Non-pigmented ciliary epithelial cell (primary cell): ENCODE results near the gene KIRREL3.

Source experiments
- DNase-seq: peaks from one replicate; pipeline ENCODE4 v3.0.0-alpha.2; 2010; ENCODE audit warnings: low read depth

The KIRREL3 gene

DNA sequence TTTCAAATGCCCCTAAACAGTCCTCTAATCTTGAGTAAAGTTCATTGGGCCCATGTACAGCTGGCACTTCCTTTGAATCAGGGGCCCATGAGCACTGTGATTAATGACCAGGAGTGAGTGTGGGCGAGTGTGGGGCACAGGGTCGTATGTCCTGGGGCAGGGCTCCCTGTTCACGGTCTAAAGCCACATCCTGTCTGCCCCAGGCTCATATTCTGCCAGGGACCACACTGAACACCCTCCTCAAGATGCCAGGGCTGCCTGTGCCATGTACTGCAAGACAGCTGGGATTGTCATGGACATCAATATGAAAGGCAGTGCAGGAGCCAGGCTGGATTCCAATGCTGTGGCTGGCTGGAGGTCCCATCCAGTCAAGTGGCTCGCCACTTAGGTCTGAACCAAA is 130.5 kb downstream of the KIRREL3 start:
- no peak for DNase-seq

DNA sequence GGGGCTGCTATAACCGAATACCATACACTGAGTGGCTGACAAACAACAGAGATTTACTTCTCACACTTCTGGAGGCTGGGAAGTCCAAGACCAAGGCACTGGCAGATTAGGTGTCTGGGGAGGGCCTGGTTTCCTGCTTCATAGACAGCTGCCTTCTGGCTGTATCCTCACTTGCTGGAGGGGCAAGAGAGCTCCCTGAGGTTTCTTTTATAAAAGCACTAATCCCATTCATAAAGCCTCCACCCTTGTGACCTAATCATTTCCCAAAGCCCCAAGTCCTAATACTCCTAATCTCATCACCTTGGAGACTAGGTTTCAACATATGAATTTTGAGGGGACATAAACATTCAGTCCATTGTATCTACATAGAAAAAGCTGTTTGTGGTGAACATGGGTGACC is 131.8 kb downstream of the KIRREL3 start:
- no peak for DNase-seq

DNA sequence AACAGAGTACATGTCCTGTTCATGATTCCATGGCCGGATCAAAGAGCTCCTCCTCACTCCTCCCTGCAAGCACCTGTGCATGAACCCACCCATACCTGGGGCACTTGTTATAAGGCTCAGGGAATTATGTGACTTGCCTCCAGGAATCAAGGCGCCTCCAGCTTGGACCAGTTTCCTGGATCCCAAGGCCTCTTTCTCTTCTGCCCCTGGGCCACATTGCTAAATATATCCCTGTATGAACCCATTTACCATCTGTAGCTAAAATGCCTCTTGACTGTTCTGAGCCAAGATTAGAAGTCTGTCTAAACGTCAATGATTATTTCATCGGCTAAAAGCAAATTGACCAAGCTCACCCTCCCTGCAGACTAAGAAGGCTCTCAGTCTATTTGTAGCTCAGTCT is 135.6 kb downstream of the KIRREL3 start:
- DNase-seq: no peak

DNA sequence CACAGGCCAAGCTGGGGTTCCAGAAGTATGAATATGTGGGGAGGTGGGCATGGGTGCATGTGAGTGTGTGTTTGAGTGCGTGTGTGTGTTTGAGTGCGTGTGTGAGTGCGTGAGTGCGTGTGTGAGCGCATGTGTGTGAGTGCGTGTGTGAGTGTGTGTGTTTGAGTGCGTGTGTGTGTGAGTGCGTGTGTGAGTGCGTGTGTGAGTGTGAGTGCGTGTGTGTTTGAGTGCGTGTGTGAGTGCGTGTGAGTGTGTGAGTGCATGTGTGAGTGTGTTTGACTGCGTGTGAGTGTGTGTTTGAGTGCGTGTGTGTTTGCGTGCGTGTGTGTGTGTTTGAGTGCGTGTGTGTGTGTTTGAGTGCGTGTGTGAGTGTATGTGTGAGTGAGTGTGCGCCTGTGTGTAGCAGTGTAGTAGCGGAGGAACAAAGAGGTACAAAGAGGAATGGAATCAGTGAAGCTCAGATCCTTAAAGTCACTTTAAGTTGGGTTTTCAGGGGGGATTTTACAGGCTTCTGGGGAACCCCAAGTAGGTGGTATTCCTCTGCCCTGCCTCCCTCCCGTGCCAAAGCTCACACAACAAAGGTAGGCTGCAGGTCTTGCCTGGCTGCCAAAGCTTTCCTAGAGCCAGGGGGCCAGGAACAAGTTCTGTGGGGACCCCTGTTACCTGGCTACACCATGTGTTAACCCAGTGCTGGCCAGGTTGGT is 137.1 kb downstream of the KIRREL3 start:
- no peak for DNase-seq

DNA sequence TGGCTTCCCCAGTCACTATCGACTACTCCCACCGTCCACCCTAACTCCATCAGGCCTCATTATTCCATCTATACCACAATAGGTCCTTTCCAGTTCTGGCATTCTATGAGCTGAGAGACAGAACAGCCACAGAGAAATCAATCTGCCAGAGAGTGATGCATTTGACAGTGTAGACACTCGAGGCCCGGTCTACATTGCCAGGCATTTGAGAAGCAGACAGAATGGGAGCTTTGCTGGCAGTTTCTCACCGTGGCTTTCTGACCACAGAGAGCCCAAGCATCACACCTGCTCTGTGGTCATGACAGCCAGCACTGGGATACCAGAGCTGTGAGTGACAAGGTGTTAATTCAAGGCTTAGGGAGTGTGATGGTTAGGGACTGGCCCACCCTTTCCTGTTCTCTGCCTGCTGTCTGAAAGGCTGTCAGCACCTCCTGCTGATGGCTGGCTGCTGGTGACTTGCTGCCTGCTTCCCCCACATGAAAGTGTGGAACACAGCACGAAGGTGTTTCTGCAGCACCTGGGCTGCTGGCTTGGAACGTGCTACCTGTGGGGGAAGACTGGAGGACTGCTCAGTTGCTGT is 137.8 kb downstream of the KIRREL3 start:
- DNase-seq: no peak

DNA sequence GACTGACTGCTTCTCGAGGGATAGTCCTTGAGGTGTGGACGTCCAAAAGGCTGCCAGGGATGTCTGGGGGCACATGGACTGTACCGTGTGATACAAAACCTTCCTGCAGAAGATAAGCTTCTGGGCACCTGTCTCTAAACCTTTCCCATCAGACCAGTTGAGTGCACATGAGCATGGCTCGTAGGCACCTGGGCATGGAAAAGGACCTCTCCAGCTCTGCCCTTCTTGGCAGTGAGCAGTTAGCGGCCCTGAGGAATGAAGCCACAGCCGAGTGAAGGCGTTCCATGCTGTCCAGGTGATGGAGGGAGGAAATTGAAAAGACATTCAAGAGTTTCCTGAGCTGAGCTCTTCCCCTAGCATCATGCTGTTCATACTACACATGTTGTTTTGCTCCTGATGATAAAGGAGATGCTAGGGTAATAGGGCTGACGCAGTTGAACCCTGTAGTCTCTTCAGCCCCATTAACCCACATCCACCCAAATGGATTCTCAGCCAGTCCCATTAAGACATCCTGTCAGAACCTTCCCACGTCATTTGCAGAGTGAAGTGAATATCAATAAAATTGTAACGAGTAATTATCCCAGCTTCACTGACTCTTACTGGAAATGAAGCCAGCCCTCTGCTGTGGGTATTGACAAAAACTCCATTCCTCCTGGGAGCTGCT is 138.6 kb downstream of the KIRREL3 start:
- DNase-seq: no peak

DNA sequence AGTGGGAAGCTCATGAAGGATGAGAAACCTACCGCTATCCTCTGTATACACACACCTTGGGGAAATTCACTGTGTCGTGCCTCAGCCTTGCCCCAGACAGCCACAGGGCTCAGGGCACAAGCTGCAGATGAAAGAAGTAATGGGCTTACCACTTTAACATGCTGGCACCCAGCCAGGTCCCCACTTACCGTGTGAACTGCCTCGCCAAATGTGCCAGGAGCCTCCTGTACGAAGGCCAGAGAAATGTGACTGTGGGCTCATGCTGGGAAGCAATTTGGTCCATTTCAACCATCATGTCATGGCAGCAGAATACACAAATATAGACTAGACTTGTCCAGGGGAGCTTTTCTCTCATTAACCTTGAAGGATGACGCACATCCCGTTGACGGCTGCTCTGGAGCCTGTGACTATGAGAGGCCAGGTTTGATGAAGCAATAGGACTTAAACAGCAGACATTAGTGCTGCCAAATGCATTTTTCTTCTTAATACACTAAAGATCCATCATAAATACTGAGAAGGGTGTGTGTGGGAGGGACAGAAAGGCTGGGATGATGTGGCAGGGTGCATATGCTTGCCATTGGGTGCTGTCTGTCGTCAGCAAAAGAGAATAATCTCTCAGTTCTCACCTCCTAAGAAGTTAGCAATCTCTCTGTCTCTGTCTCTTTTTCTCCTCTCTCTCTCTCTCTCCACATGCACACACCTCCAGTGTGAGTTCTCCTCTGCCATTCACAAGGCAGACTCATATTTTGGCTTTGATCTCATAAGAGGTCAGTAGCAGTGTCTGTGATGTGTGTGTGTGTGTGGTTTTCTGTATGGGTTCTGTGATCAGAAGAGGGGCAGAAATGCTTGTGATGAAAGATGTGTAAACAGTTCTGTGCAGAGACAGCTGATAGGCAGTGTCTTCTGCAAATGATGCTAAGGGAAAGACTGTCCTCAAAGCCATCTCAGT is 142.4 kb downstream of the KIRREL3 start:
- no peak for DNase-seq

DNA sequence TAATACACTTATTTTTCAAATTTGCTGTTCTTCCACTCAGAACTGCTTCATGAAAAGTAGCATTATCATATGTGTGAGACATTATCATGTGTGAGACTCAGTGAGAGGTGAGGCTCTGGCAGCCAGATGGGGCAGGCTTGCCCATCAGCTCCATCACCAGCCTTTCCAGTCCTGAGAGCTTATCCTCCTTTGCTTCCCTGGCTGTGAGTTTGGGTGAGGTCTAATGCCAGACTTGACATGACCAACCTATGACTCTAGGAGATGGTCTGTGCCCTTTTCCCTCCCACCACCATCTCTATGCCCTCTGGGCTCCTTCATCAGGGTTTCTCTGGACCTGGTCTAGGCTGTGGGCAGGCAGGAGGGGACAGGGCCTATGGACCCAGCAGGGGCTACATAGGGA is 145.0 kb downstream of the KIRREL3 start:
- DNase-seq: no peak

DNA sequence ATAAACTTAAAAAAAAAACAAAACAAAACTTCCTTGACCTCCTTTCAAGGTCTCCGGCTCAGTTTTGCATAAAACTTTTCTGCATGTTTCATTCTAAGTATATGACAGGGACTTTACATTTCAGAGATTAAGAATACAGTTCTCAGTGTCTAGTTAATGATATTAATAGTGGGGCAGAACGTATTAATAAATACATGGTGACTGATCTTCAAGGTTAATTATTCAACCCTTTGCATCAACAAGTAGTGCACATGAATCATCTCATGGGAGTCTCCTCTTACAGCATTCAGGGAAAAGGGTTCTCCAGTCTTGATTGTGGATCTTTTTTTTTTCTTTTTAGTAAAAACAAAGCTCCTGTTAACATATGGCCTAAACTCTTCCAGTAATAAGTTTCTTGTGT is 146.8 kb downstream of the KIRREL3 start:
- DNase-seq: no peak

DNA sequence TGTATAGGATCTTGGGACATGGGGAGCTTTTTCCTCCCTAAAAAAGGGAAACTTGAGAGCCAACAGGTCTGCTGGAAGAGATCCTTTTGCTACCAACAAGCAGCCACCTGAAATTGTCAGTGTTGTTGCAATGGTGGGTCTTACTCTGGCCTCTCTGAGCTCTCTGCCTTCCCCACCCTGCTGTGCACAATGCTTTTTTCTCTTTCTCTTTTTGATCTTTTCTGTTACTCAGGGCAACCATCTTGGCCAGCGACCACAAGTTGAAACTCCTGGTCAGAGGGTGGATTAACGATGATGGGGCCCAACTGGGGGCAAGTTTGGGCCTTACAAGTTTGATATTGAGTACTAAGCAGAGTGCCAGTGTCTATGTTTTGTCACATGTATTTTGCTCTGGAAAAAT is 155.8 kb downstream of the KIRREL3 start:
- no peak for DNase-seq

DNA sequence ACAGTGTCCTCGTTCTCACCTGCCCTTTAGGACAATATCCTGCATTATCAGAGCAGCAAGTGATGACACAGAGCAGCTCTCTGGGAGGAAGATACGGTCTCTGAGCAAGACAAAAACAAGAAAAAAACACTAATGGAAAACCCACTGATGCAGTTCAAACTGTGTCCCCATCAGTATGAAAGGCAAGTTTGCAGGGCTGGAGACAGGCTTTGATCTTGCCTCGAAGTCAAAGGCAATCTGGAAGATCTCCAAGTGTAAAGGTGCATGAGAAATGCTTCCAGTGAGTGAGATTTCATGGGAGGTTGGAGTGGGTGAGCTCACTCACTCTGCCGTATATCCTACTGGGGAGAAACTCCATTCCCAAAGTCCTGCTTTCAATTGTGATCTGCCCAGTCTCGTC is 157.5 kb downstream of the KIRREL3 start:
- no peak for DNase-seq

DNA sequence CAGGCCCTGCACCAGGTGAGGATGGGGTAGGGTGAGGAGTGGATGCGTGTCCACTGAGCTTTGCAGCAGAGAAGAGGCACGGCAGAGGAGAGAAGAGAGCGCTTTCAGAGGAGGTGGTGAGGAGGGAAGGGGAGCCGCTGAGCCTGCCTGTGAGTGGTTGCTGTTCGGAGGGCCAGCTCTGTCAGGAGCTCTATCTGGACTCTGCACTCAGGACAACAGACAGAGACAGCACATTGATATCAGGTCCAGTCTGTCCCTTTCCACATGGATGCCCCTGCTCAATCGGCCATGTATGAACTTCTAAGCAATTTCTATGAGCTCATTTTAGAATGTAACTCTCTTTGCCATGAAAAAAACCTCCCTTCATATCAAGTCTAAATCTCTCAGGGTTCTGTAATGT is 158.6 kb downstream of the KIRREL3 start:
- no peak for DNase-seq

DNA sequence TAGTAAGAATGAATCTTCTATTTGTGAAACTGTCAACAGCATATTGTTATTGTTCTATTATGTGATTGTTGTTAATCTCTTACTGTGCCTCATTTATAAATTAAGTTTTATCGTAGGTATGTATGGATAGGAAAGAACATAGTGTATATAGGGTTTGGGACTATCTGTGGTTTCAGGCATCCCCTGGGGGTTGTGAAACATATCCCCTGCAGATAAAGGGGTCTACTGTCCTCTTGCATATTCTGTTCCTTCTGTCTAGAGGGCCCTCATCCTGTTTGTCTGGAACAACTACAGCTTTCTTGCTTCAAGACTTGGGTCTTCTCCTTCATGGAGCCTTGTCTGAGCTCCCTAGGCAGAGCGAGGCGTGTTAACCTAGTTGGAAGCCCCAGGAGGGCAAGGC is 159.6 kb downstream of the KIRREL3 start:
- DNase-seq: no peak

DNA sequence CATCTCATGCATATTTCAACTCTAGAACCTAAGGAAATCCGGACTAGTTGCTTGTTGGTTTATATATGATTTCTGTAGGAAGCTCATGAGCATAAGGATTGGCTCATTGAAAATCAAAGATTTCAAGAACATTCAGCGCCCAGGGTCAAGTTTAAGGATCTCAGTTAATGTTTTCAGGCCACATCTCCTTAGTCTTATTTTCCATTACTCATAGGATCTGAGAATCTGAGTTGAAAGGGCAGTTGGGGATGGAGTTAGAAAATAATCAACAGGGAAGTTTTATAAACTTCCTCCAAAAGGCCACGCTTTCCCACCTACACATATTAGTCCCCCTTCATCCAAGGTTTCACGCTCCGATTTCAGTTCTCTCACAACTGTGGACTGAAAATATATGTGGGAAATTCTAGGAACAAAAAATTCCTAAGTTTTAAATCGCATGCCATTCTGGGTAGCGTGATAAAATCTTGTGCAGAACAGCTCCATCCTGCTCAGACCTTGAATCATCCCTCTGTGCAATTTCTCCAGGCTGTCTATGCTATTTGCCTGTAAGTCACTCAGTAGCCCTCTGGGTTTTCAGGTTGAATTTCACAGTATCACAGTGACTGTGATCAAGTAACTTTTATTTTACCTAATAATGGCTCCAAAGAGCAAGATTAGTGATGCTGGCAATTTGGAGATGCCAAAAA is 160.2 kb downstream of the KIRREL3 start:
- no peak for DNase-seq

DNA sequence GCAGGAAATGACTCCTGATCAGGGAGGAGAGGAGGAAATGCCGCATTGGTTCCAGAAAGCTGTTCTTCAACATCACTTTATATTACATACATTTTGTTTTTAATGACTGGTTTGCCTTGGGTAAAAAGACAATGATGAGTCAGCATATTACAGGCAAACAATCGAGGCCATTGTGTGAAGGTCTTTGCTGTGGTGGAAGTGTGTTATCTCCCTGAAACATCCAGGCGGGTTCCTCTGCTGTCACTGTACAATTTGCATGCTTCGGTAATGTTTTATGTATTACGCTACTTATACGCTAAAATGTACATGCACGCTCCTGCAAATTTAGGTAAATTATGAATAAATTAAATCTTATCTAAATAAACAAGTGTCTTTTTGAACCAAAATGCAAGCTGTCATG is 161.1 kb downstream of the KIRREL3 start:
- DNase-seq: no peak

DNA sequence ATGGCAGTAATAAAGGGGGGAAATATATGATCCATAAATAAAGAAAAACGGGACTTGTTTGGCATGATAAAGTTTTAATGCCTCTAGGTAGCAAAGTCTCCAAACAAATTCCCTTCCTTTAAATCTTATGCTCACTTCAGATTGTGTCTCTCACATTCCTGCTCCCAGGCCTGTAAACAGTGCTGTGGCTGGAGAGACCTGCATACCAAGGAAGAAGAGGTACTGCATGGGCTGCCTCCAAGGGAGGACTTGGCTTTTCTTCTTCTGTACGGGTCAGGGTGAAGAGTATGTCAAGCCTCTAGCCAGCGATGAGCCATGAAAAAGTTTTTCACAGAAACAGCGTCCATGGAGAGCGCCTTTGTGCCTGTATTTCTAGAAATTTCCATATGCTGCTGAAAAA is 161.8 kb downstream of the KIRREL3 start:
- no peak for DNase-seq

DNA sequence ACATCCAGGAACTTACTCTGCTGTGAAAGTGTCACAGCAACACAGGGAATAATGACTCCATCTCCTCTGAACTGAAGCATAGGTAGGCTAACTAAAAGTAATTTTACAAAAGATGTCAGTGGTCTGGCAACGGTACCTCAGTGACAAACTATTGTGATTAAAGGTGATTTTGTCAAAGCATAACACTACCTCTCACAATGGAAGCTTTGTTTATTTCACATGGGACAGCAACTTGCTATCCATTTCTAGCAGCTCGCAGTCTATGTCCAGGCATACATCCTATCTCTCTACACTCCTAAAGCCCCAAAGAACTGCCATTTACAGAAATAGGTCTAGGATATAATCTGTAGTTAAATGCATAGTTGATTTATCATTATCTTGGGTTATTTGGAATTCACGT is 163.0 kb downstream of the KIRREL3 start:
- no peak for DNase-seq

DNA sequence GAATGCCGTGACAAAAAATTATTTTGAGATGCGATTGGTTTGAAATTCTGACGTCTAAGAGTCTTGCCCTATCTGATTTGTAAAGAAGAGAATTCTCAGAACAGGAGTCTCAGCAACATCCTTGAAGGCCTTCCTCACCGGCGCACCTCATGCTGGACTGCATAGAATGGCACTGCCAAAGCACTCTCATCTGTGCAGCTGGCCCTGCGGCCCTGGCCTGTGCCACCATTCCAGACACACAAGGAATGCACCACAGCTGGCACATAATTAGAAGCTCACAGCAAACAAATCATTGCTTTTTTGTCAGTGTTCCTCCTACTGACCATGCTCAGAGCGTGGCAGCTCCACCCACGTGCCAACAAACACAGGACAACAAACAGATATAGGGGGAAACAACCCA is 166.0 kb downstream of the KIRREL3 start:
- no peak for DNase-seq

DNA sequence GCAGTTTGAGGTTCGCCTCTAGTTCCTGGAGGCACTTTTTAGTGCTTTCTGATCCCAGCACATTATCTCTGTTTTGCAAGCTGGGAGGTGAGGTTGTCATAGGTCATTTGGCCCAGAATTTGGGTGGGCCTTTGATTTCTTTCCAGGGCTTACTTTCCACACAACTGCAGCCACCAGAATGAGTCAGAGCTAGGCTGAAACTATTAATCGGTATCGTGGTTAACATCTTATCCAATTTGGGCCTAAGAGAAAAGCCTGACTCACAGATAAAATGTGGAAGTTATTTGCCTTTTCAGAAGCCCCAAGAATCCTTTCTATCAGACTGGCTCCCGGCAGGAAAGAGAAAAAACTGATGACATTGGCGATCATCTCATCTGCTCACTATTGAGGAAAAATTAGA is 166.4 kb downstream of the KIRREL3 start:
- peak; percentile 51 for DNase-seq

DNA sequence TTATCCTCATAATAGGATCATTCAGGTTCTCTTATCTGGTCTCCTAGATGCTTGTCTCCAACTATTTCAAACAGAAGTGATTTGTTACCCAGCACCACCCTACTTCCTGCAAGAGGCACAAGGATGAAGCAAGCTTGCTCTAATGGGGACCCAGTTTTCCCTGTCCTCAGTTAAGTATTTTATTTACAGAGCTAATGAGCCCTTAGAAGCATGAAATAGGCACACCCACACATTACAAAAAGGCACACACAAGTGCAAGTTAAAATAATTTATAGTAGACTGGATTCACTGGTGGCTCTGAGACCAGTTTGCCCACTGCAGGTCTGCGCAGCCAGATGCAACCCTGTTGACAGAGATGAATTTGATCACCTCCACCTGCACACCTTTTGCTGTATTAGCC is 167.5 kb downstream of the KIRREL3 start:
- DNase-seq: no peak

DNA sequence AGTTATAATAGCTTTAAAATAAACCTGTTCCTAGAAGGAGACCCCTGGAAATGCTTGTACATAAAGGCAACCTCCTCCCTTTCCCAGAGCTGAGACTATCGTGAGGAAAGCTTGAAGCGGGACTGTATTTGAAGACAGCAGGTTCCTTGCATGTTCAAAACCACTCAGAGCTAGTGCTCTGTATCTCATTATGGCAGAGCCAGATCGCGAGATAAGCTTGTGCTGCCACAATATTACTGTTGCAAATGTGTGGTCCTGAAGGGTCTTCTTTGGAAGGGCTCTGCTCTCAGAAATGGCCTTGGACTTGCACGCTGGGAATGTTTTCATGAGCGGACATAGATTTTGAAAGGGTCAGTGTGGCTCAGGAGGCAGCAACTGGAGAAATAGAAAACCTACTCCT is 168.2 kb downstream of the KIRREL3 start:
- DNase-seq: no peak

DNA sequence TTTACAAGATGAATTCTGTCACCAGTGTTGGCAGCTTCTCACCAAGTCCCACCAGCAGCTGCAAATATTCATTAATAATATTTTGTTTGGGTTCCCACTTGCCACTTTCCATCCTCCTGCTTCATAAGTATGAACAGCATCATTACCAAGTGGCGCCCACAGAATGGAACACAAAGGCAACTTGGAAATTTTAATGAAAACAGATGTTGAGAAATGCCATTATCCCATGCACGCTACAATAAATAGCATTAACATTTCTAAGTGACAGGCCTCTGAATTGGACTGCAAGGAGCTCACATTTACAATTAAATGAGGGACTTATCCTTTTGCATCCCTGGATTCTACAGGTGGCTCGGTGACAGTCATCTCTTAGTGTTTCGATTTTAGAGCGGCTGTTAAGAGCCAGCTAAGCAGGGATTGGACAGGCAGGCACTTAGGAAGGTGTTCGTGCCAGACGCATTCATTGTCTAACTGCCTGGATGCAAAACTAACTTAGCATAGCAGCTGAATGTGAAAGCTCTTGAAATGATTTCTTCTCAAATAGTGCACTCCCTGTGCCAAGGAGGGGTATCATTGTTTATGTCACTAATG is 170.3 kb downstream of the KIRREL3 start:
- no peak for DNase-seq
